HEK293 (cell line): ENCODE results near the gene INTS6.

Experiments
- CTCF ChIA-PET: fragments of 350-600 bp; formaldehyde crosslinking; extraction: SDS; loops from one replicate; lab custom pipeline; 2021; ENCODE audit warnings: antibody characterized with exemption; lab: Yijun Ruan, JAX
- POLR2A ChIA-PET: fragments of 300-600 bp; formaldehyde crosslinking; extraction: SDS; loops from one replicate; lab custom pipeline; 2020; ENCODE audit warnings: antibody characterized with exemption, inconsistent platforms; lab: Yijun Ruan, JAX
- H3K27ac ChIP-seq: fragments of 200-500 bp; sonication (Bioruptor generic); 2 replicates; pipeline ENCODE4 v1.5.1; 2014; ENCODE audit warnings: low read depth, low read length, control low read depth, inconsistent platforms; ENCODE audit errors: extremely low read depth
- H3K36me3 ChIP-seq, 2 experiments: fragments of 200-500 bp in 1 of 2; sonication (Bioruptor generic) in 1 of 2; 1 replicate in 1 of 2; 2 replicates in 1 of 2; pipeline ENCODE4 v1.5.1; 2014 to 2017; ENCODE audit warnings: inconsistent platforms in 2 of 2, low read length in 2 of 2; ENCODE audit not compliant: control insufficient read depth in 2 of 2, insufficient read depth in 1 of 2
- H3K4me1 ChIP-seq: fragments of 200-500 bp; sonication (Bioruptor generic); 2 replicates; pipeline ENCODE4 v1.5.1; 2014; ENCODE audit warnings: mild to moderate bottlenecking, low read length, inconsistent platforms; ENCODE audit not compliant: control insufficient read depth, insufficient read depth
- H3K4me3 ChIP-seq: 2 replicates; pipeline ENCODE4 v1.5.1; 2011; ENCODE audit warnings: low read depth, mild to moderate bottlenecking, control low read depth, low read length, moderate library complexity
- H3K9me3 ChIP-seq: fragments of 200-500 bp; sonication (Bioruptor generic); 2 replicates; pipeline ENCODE4 v1.5.1; 2014; ENCODE audit warnings: low read depth, low read length, inconsistent platforms; ENCODE audit not compliant: control insufficient read depth, insufficient read depth
- EGR2 ChIP-seq: fragments of 450-650 bp; formaldehyde crosslinking; IDR thresholded peaks from 2 replicates; pipeline ENCODE4 v1.5.1; 2016; ENCODE audit warnings: low read depth, missing biosample characterization, missing genetic modification characterization
- PRDM4 ChIP-seq: fragments of 450-650 bp; formaldehyde crosslinking; IDR thresholded peaks from 2 replicates; pipeline ENCODE4 v1.5.1; 2017; ENCODE audit warnings: missing biosample characterization, missing genetic modification characterization
- SP7 ChIP-seq: fragments of 450-650 bp; formaldehyde crosslinking; IDR thresholded peaks from 2 replicates; pipeline ENCODE4 v1.5.1; 2016; ENCODE audit warnings: missing biosample characterization, missing genetic modification characterization
- ZBTB10 ChIP-seq: fragments of 450-650 bp; formaldehyde crosslinking; IDR thresholded peaks from 2 replicates; pipeline ENCODE4 v1.5.1; 2016; ENCODE audit warnings: missing biosample characterization, missing genetic modification characterization
- ZBTB20 ChIP-seq: fragments of 450-650 bp; formaldehyde crosslinking; IDR thresholded peaks from 2 replicates; pipeline ENCODE4 v1.5.1; 2016; ENCODE audit warnings: missing biosample characterization, missing genetic modification characterization
- ZBTB6 ChIP-seq: fragments of 450-650 bp; formaldehyde crosslinking; IDR thresholded peaks from 2 replicates; pipeline ENCODE4 v1.5.1; 2017; ENCODE audit warnings: missing biosample characterization, missing genetic modification characterization
- ZFHX2 ChIP-seq: fragments of 450-650 bp; formaldehyde crosslinking; conservative IDR thresholded peaks from 2 replicates; pipeline ENCODE4 v1.5.1; 2016; ENCODE audit warnings: missing biosample characterization, missing genetic modification characterization
- ZNF157 ChIP-seq: fragments of 450-650 bp; formaldehyde crosslinking; IDR thresholded peaks from 2 replicates; pipeline ENCODE4 v1.5.1; 2016; ENCODE audit warnings: missing biosample characterization, missing genetic modification characterization
- ZNF214 ChIP-seq: fragments of 450-650 bp; formaldehyde crosslinking; IDR thresholded peaks from 2 replicates; pipeline ENCODE4 v1.5.1; 2017; ENCODE audit warnings: missing biosample characterization, mild to moderate bottlenecking, missing genetic modification characterization, borderline replicate concordance
- ZNF221 ChIP-seq: fragments of 450-650 bp; formaldehyde crosslinking; IDR thresholded peaks from 2 replicates; pipeline ENCODE4 v1.5.1; 2017; ENCODE audit warnings: missing biosample characterization, missing genetic modification characterization, borderline replicate concordance
- ZNF274 ChIP-seq, 2 experiments: fragments of 200-500 bp in 1 of 2; fragments of 450-650 bp in 1 of 2; sonication (Bioruptor generic) in 1 of 2; formaldehyde crosslinking in 1 of 2; IDR thresholded peaks; 2 replicates each; pipeline versions ENCODE4 v1.5.1 to v1.6.1; 2014 to 2016; ENCODE audit warnings: borderline replicate concordance in 1 of 2, inconsistent platforms in 1 of 2, low read length in 1 of 2, missing biosample characterization in 1 of 2, missing genetic modification characterization in 1 of 2
- ZNF366 ChIP-seq: fragments of 450-650 bp; formaldehyde crosslinking; conservative IDR thresholded peaks from 2 replicates; pipeline ENCODE4 v1.5.1; 2016; ENCODE audit warnings: missing biosample characterization, missing genetic modification characterization
- ZNF449 ChIP-seq: fragments of 450-650 bp; formaldehyde crosslinking; IDR thresholded peaks from 2 replicates; pipeline ENCODE4 v1.5.1; 2017; ENCODE audit warnings: missing biosample characterization, mild to moderate bottlenecking, missing genetic modification characterization, moderate library complexity
- ZNF585B ChIP-seq: fragments of 450-650 bp; formaldehyde crosslinking; IDR thresholded peaks from 2 replicates; pipeline ENCODE4 v1.5.1; 2016; ENCODE audit warnings: missing biosample characterization, missing genetic modification characterization
- ZNF596 ChIP-seq: fragments of 450-650 bp; IDR thresholded peaks from 2 replicates; pipeline ENCODE4 v1.5.0; 2018; ENCODE audit warnings: missing biosample characterization, mild to moderate bottlenecking, missing genetic modification characterization, moderate library complexity

Gene INTS6

GRCh38 chr13:51330791-51331190, 122.0 kb downstream of the INTS6 start:
- ChIA-PET POLR2A (interaction anchor here (0.7 kb wide), 1 partner anchor 34 kb away, joined by 3 read pairs; no protein-coding TSS in a partner anchor), CTCF (no interaction called here)
- Histone ChIP-seq H3K4me1 (no peaks in the 10 kb centered on the region), H3K4me3 (no peak overlapping the region), H3K27ac (no peak overlapping the region), H3K36me3 (no peaks in the 10 kb centered on the region), H3K9me3 (no peaks in the 10 kb centered on the region)
- TF ChIP-seq EGR2 (tag by site-specific recombination) (peak; percentile 53; the same call in 1 of the 2 replicates), SP7 (no peak), ZBTB6 (tag by site-specific recombination) (no peak), ZFHX2 (tag by site-specific recombination) (0 out of 2 replicates have a peak, but pooled peaks have one; percentile 24)

GRCh38 chr13:51329606-51330005, 123.2 kb downstream of the INTS6 start:
- POLR2A ChIA-PET: no interaction called here
- Histone ChIP-seq H3K4me3 (no peak overlapping the region), H3K36me3 (no peaks in the 10 kb centered on the region), H3K9me3 (no peaks in the 10 kb centered on the region), H3K4me1 (no peaks in the 10 kb centered on the region), H3K27ac (no peak overlapping the region)
- CTCF ChIA-PET: interaction anchor here (0.7 kb wide), 1 partner anchor 43 kb away, joined by 4 read pairs; no protein-coding TSS in a partner anchor
- TF ChIP-seq ZNF585B (tag by site-specific recombination): no peak
- no peak for TF ChIP-seq ZNF596 (tag by site-specific recombination)
- no peak for TF ChIP-seq ZNF274 (IDR thresholded peaks at IDR 0.05; ENCODE audit: low read length)
- TF ChIP-seq ZNF274 (tag by site-specific recombination; IDR thresholded peaks at IDR 0.05; ENCODE audit: borderline replicate concordance): no peak
- no peak for TF ChIP-seq ZNF366
- no peak for TF ChIP-seq ZNF157 (tag by site-specific recombination)
- TF ChIP-seq ZNF221: no peak
- no peak for TF ChIP-seq ZNF214 (tag by site-specific recombination)
- TF ChIP-seq ZBTB20 (tag by site-specific recombination): no peak
- TF ChIP-seq ZBTB10: no peak
- no peak for TF ChIP-seq ZNF449 (tag by site-specific recombination)
- TF ChIP-seq PRDM4 (tag by site-specific recombination): no peak
